ENCODE data around the gene MIEF1.

Gene MIEF1

GRCh38 chr22:39563571-39564428, 61.7 kb downstream of the MIEF1 start:
- DNase-seq: no peak

DNA sequence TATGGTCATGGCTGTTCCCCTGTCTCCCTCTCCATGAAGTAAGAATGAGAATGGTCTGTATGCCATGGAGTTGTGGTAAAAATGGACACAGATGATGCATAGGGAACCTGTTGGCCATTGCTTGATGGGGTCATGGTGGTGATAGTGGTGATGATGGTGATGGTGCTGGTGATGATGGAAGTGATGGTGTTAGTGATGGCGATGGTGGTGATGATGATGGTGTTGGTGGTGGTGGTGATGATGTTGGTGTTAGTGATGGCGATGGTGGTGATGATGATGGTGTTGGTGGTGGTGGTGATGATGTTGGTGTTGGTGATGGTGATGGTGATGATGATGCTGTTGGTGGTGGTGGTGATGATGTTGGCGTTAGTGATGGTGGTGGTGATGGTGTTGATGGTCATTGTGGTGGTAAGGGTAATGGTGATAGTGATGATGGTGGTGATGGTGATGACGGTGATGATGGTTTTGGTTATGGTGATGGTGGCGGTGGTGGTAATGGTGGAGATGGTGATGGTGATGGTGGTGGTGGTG, 63.4 kb downstream of the MIEF1 start:
- DNase-seq: no peak

GRCh38 chr22:39567135-39567946, 65.3 kb downstream of the MIEF1 start:
- peak; percentile 29 for DNase-seq
